Stimulated activated CD8-positive, alpha-beta memory T cell treated with anti-CD3 and anti-CD28 coated beads, Interleukin-12 subunit alpha, Interleukin-12 subunit beta, amount 100 ng/mL, for 24 hours (primary cell): ENCODE measurements around the gene TMEM101.
"Not testable (repeated sequence)": the region's sequence is repeated elsewhere in the genome, so short reads cannot be mapped to it uniquely, and the experiment has no call there.

ENCODE experiments used
- DNase-seq: peaks from one replicate; pipeline ENCODE4 v3.0.0-alpha.2; 2020; ENCODE audit errors: extremely low read depth

Gene TMEM101

GRCh38 chr17:44024271-44024663, 9.5 kb upstream of the TMEM101 start:
- DNase-seq: no peak

- DNase-seq: no peak
Measured at GRCh38 chr17:44023545-44024270, 8.9 kb upstream of the TMEM101 start.

GRCh38 chr17:44022246-44022645, 7.5 kb upstream of the TMEM101 start:
- DNase-seq: no peak

DNA sequence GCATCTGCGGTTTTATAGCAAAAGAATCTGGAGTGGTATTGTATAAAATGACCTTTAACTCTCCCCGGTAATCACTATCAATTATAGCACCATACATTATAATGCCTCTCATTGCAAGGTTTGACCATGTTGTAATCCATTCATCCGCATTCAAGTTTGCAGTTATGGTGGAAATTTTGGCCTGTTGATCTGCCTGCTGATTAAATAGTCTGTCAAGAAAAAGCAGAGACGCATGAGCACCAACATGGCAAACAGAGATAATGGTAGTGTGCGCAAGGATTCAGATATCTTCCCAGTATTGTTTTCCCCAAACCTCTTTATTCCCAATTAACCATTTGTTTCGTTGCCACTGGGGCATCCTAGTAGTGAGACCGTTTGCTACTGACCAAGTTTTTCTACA, 6.5 kb upstream of the TMEM101 start:
- not testable (repeated sequence) for DNase-seq

- DNase-seq: no peak
Measured at GRCh38 chr17:44014133-44014436, 678 bp downstream of the TMEM101 start.

GRCh38 chr17:44012874-44013273, 1.9 kb downstream of the TMEM101 start:
- no peak for DNase-seq

DNA sequence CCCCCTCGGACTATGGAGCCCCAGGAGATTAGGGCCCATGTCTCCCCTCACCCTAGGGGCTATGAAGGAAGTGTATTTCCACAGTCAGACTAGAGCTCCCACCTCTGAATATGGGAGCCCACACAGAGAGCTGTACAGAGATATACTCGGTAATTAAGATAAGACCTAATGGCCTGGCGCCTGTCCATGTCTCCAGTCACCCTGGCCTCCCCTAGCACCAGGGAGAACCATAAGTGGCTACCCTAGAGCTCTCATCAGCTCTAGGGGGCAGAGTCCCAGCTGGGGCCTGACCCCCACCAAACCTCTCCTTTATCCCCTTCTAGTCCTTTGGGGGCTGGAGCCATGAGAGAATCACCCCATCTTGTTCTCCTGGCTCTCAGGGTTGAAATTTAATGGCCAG, 2.4 kb downstream of the TMEM101 start:
- no peak for DNase-seq

DNA sequence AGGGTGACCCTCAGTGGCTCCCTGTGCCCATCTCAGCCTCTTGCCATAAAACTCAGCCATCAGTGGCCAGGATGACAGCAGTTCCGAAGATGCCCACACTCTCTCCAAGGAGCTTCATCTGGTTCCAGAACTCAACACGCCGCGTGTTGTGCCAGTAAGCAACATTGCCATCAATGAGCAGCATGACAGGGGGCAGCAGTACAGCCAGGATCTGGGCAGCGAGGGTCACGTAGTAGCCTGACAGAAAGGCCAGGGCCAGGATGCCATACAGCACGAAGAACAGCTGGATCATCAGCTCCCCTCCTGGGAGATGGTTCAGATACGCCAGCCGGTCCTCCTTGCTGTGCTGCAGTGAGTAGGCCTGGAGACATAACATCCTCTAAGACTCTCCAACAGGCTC, 2.9 kb downstream of the TMEM101 start:
- no peak for DNase-seq

DNA sequence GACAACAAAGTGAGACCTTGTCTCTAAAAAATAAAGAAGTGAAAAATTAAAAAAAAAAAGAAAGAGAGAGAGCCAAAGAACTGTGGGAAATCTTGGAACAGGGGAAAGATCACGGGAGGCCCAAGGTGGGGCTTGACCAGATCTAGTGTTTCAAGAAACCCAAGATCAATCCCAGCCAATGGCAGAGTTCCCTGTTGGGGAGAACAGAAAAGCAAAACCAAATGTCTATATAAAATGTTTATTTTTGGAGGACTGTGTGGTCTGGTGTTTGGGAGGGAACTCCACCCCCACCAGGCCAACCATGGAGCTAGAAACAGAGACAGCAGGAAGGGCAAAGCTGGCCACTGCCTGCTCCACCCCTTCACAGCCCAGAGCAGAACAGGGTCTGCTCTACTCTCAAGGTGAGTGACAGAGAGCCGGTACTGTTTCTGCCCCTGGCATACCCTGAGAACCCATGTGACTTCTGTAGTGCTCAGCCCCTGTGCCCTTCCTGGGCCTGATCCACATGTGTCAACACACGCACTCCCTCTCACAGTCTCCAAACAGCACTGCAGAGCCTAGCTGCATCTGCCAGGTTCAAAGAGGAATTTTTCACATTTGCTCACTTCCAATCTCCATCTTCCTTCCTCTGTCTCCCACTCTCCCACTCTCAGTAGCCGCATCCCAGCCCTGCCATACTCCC, 3.7 kb downstream of the TMEM101 start:
- no peak for DNase-seq

- DNase-seq: no peak
Measured at GRCh38 chr17:44008205-44008909, 6.4 kb downstream of the TMEM101 start.

GRCh38 chr17:44007346-44008204, 7.2 kb downstream of the TMEM101 start:
- DNase-seq: no peak

DNA sequence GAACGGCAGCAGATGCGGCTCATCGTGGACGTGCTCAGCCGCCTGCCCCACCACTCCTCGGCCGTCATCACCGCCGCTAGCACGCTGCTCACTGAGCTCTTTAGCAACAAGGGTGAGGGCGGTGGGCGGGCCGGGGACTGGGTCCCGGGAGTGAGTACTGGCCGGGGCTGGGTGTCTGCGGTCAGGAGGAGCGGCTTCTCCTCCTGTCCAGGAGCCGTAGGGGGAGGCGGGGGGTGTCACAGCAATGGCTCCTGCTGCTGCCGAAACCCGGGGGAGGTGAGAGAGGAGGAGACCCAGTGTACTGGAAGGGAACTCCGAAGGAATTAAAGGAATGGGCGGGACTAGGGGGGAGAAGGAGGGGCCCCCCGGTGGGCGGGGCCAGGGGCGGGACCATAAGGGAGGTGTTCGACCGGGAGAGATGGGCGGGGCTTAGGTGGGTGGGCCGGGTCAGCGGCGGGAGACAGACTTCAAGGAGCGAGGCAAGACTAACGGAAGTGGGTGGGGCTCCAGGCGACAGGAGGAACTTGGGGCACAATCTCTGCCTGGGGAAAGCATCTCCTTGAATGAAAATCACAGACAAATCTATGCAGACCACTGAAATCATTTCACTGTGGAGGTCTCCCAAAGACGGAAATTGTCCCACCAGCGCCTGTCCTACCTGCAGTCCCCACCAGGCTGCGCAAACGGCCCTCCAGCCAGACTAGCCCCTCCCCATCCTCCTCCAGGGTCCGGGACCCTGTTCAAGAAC, 8.0 kb downstream of the TMEM101 start:
- peak; percentile 99 for DNase-seq

DNA sequence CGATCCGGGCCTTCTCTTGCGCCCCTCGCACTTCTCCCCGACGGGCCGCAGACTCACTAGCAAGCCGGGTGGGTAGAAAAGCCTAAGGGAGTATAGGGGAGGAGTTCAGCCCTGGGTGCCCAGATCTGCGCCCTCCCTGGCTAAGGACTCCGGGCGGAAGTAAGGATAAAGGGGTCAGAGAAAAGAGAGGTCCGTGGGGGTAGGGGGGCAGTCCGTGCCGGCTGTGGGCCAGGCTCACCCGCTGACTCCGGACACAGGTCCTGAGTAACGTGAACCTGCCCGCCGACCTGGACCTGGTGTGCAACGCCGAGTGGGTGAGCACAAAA, 8.5 kb downstream of the TMEM101 start:
- DNase-seq: no peak

GRCh38 chr17:44005527-44006271, 9.1 kb downstream of the TMEM101 start:
- no peak for DNase-seq

DNA sequence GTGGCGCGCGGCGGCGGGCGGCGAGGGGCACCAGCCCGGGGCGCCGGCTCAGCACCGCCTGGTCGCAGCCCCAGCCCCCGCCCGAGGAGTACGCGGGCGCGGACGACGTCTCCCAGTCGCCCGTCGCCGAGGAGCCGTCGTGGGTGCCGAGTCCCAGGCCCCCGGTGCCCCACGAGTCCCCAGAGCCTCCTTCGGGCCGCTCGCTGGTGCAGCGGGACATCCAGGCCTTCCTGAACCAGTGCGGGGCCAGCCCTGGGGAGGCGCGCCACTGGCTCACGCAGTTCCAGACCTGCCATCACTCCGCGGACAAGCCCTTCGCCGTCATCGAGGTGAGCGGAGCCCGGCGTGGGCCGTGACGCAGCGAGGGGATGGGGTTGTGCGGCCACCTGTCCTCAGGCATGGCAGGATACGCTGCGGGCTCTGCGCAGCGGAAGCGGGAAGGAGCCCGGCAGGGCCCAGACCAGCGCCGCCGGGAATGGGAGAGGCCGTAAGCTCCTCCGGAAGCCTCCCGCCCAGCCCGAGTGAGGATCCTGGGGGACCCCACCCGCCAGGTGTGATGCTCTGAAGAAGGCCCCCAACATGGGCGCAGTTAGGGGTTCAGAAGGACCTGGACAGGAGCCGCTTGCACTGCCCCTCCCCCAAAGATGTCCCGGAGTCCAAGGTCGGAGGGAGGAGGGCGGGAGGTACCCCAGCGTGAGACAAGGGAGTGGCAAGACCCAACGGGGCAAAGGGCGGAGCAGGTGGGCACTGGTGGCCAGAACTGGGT, 9.8 kb downstream of the TMEM101 start:
- no peak for DNase-seq

- no peak for DNase-seq
Measured at GRCh38 chr17:44004077-44004760, 10.5 kb downstream of the TMEM101 start, which contains the start of gene NAGS. Gene NAGS (plus strand): TSS chr17:44004622. CDS start chr17:44004664, 42 bp downstream.

DNA sequence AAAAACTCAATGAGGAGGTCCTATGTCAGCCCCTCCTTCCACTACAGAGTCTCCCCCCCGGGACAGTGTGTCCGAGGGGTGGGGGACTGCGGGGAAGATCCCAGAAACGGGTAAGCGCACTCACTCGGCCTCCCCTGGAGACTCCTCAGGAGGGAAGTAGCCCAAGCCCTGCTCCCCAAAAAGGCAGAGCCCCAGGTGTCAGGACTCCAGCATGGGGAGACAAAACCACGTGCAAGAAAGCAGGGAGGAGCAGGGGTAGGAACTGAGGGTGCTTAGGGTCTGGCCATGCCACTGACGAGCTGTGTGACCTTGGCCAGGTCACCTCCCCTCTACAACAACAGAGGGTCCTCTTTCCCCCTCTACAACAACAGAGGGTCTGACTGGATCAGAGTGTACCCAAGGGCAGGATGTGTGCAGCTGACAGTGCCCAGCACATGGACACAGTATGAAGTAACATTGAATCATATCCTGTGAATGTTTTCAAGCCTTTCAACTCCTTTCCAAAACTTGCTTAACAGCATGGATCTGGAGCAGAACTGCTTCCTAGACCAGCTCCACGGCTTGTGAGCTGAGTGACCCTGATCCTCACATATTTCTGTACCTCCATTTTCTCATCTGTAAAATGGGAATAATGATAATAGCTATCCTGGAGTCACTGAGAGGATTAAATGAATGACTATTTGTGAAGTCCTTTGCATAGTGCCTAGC, 12.5 kb downstream of the TMEM101 start:
- no peak for DNase-seq

- no peak for DNase-seq
Measured at GRCh38 chr17:44001461-44001920, 13.3 kb downstream of the TMEM101 start.
